GM21576 (cell line): ENCODE measurements around the gene CCNO.

ENCODE experiments used
- ATAC-seq: cut with Tn5 transposase; IDR thresholded peaks from one replicate; pipeline ENCODE4 v1.9.1; 2021; ENCODE audit warnings: mild to moderate bottlenecking, moderate library complexity; ENCODE audit not compliant: unreplicated experiment

Gene CCNO

GRCh38 chr5:55232985-55233928 is at the start of gene CCNO:
TSS of gene CCNO (minus strand) at chr5:55233608. CDS start at chr5:55233523, 85 bp downstream.
- ATAC-seq: no peak

GRCh38 chr5:55278778-55279177 is 45.4 kb upstream of the CCNO start:
- no peak for ATAC-seq

- no peak for ATAC-seq
Measured at GRCh38 chr5:55276771-55277170, 43.4 kb upstream of the CCNO start.

- no peak for ATAC-seq
Measured at GRCh38 chr5:55258339-55258738, 24.9 kb upstream of the CCNO start.

GRCh38 chr5:55254802-55255201 is 21.4 kb upstream of the CCNO start:
- ATAC-seq: no peak

- no peak for ATAC-seq
Measured at GRCh38 chr5:55250064-55250463, 16.7 kb upstream of the CCNO start.

GRCh38 chr5:55241746-55242145 is 8.3 kb upstream of the CCNO start:
- no peak for ATAC-seq

- ATAC-seq: no peak
Measured at GRCh38 chr5:55236800-55237199, 3.4 kb upstream of the CCNO start.

- ATAC-seq: no peak
Measured at GRCh38 chr5:55234121-55234700, 803 bp upstream of the CCNO start.

GRCh38 chr5:55232271-55232984 is 980 bp downstream of the CCNO start:
- ATAC-seq: no peak

GRCh38 chr5:55231919-55232270 is 1.5 kb downstream of the CCNO start:
- ATAC-seq: no peak

GRCh38 chr5:55231029-55231918 is 2.1 kb downstream of the CCNO start:
- no peak for ATAC-seq

GRCh38 chr5:55230086-55230629 is 3.2 kb downstream of the CCNO start:
- ATAC-seq: no peak

GRCh38 chr5:55227664-55228430 is 5.6 kb downstream of the CCNO start:
- no peak for ATAC-seq

- peak; percentile 44 for ATAC-seq
Measured at GRCh38 chr5:55226934-55227663, 6.3 kb downstream of the CCNO start, which contains the start of gene MCIDAS. TSS of gene MCIDAS (minus strand) at chr5:55227315. CDS start at chr5:55227138, 177 bp downstream.

GRCh38 chr5:55226027-55226933 is 7.1 kb downstream of the CCNO start:
- peak; percentile 62 for ATAC-seq

- ATAC-seq: no peak
Measured at GRCh38 chr5:55225346-55225745, 8.1 kb downstream of the CCNO start.

- ATAC-seq: no peak
Measured at GRCh38 chr5:55223812-55224240, 9.6 kb downstream of the CCNO start.
